Measurements from ENCODE around the gene KRT10. TPM values are rescaled to one million over a fixed set of nuclear protein-coding genes. Genes with fewer than 3 reads are reported as not detected.

The KRT10 gene
- polyA plus RNA-seq, 1 of the 3 experiments (the other 2 are of a cell fraction): 31.6 TPM

DNA sequence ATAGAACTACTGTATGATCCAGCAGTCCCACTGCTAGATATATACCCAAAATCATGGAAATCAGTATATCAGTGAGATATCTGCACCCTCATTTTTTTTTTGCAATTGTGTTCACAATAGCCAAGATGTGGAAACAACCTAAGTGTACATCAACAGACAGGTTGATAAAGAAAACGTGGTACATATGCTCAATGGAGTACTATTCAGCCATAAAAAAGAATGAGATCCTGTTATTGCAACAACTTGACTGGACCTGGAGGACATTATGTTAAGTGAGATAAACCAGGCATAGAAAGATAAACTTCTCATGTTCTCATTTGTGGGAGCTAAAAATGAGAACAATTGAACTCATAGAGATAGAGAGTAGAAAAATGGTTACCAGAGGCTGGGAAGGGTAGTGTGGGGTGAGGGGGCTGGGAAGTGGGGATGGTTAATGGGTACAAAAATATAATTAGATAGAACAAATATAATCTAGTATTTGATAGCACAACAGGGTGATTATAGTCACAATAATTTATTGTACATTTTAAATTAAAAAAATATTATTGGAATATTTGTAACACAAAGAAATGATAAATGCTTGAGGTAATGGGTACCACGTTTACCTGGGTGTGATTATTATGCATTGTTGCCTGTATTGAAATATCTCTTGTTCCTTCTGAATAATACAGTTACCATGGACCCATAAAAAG, 7.8 kb upstream of the KRT10 start:
- ChIA-PET POLR2A (no interaction called here), CTCF (no interaction called here)
- TF ChIP-seq TAF1 (IDR thresholded peaks at IDR 0.05; ENCODE audit: borderline replicate concordance, low read depth, low read length) (no peak), FOSL2 (IDR thresholded peaks at IDR 0.05; ENCODE audit: borderline replicate concordance, low read depth) (no peak), POLR2AphosphoS5 (IDR thresholded peaks at IDR 0.05; ENCODE audit: low read depth, low read length) (no peak), RCOR1 (IDR thresholded peaks at IDR 0.05; ENCODE audit: low read length) (no peak), FOXJ3 (CRISPR knock-in tag; IDR thresholded peaks at IDR 0.05) (no peak), RXRA (IDR thresholded peaks at IDR 0.05; ENCODE audit: borderline replicate concordance, low read depth) (no peak), USF1 (IDR thresholded peaks at IDR 0.05; ENCODE audit: borderline replicate concordance, low read depth) (no peak), GABPA (IDR thresholded peaks at IDR 0.05; ENCODE audit: low read depth) (no peak), RAD21 (IDR thresholded peaks at IDR 0.05; ENCODE audit: low read length) (no peak), JUND (IDR thresholded peaks at IDR 0.05) (no peak)
- Histone ChIP-seq H3K4me1 (ENCODE audit: control insufficient read depth in 1 of 2, insufficient read depth in 2 of 2, low read depth in 1 of 2, low read length in 1 of 2) (no peaks in the 10 kb centered on the region), H4K20me1 (ENCODE audit: insufficient read depth) (no peaks in the 10 kb centered on the region), H3K27ac (ENCODE audit: low read depth in 2 of 2, low read length in 1 of 2) (no peak overlapping the region), H3K9ac (no peak overlapping the region), H3K9me3 (no peaks in the 10 kb centered on the region), H3K79me2 (ENCODE audit: insufficient read depth) (no peaks in the 10 kb centered on the region), H3F3A (replicated peaks; ENCODE audit: insufficient read depth) (no peaks in the 10 kb centered on the region), H3K9me2 (no peaks in the 10 kb centered on the region), H2AFZ (ENCODE audit: low read depth) (no peak overlapping the region), H3K36me3 (replicated peaks in 1 of 2; ENCODE audit: control insufficient read depth in 1 of 2, insufficient read depth in 2 of 2, low read length in 1 of 2) (peaks cover 0 to 5% of the 10 kb centered on the region in 2 experiments), H3K4me2 (no peak overlapping the region), H3K27me3 (ENCODE audit: insufficient read depth) (no peaks in the 10 kb centered on the region), H3K4me3 (ENCODE audit: low read depth in 2 of 2, low read length in 1 of 2) (no peak overlapping the region)
- 36% methylated on average over 2 of the region's 2 CpGs for WGBS (ENCODE audit: low lambda C conversion rate)
- no peak for DNase-seq

DNA sequence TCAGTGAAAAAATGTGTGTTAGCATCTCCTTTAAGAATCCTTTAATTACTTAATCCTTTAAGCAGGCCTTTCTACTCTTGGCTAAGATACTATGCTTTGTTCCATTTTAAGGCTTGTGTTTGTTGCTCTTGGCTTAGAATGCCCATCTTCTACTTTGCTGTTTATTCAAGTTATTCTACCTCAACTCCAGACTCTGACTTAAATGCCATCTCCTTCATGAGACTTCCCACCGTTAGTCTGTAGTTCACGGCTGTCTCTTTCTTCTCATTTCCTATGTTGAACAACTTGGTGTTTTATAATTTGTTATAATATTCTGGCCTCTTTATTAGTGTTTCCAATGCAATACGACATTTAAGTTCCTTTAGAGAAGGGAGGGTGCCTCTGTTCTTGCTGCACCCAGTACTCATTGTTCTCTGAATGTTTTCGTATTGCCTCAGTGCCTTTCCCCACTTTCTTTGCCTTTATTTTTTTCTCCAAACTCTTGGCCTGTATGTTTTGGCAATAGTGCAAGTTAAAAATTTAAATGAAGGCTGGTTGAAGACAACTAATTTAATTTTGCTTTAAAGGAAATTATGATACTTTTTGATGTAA, 6.1 kb upstream of the KRT10 start:
- no peaks in the 10 kb centered on the region for H4K20me1 ChIP-seq (ENCODE audit: insufficient read depth)
- H3K9ac ChIP-seq: no peak overlapping the region
- no peaks in the 10 kb centered on the region for H3F3A ChIP-seq (replicated peaks; ENCODE audit: insufficient read depth)
- no peaks in the 10 kb centered on the region for H3K9me3 ChIP-seq
- H3K4me3 ChIP-seq (ENCODE audit: low read depth in 2 of 2, low read length in 1 of 2): no peak overlapping the region
- H3K4me2 ChIP-seq: no peak overlapping the region
- 90% methylated on average over 4 of the region's 4 CpGs for WGBS (ENCODE audit: low lambda C conversion rate)
- H3K27me3 ChIP-seq (ENCODE audit: insufficient read depth): no peaks in the 10 kb centered on the region
- POLR2A ChIA-PET: no interaction called here
- TF ChIP-seq EP300 (IDR thresholded peaks at IDR 0.05; ENCODE audit: borderline replicate concordance in 1 of 2, low read depth in 1 of 2, low read length in 1 of 2): no peak
- no peak for TF ChIP-seq POLR2AphosphoS5 (IDR thresholded peaks at IDR 0.05; ENCODE audit: low read depth, low read length)
- no peak for TF ChIP-seq TEAD4 (IDR thresholded peaks at IDR 0.05; ENCODE audit: borderline replicate concordance, insufficient read depth)
- no peak for TF ChIP-seq MAX (IDR thresholded peaks at IDR 0.05; ENCODE audit: low read depth)
- no peak for TF ChIP-seq RCOR1 (IDR thresholded peaks at IDR 0.05; ENCODE audit: low read length)
- TF ChIP-seq YY1 (IDR thresholded peaks at IDR 0.05; ENCODE audit: low read depth): no peak
- no peak for TF ChIP-seq EZH2phosphoT487 (IDR thresholded peaks at IDR 0.05; ENCODE audit: borderline replicate concordance, low read depth)
- no peak for TF ChIP-seq FOXJ3 (CRISPR knock-in tag; IDR thresholded peaks at IDR 0.05)
- H2AFZ ChIP-seq (ENCODE audit: low read depth): no peak overlapping the region
- no peaks in the 10 kb centered on the region for H3K79me2 ChIP-seq (ENCODE audit: insufficient read depth)
- no peak for DNase-seq
- H3K36me3 ChIP-seq (replicated peaks in 1 of 2; ENCODE audit: control insufficient read depth in 1 of 2, insufficient read depth in 2 of 2, low read length in 1 of 2): no peaks in the 10 kb centered on the region
- H3K9me2 ChIP-seq: no peaks in the 10 kb centered on the region
- H3K4me1 ChIP-seq (ENCODE audit: control insufficient read depth in 1 of 2, insufficient read depth in 2 of 2, low read depth in 1 of 2, low read length in 1 of 2): no peaks in the 10 kb centered on the region
- CTCF ChIA-PET: no interaction called here
- no peak overlapping the region for H3K27ac ChIP-seq (ENCODE audit: low read depth in 2 of 2, low read length in 1 of 2)

Measured in SK-N-SH (cell line).